NCI-H1694 treated with DMSO at 0.1 percent for 48 hours (cell line): ENCODE results near the gene MAPK7.
A peak's percentile ranks its signal among the peaks of the same experiment; 100 is the strongest.

Experiments
- DNase-seq: peaks from one replicate; lab custom pipeline; 2025; lab: John Stamatoyannopoulos, UW

Gene MAPK7

GRCh38 chr17:19401321-19402010 is 23.2 kb downstream of the MAPK7 start:
- DNase-seq, result no peak

DNA sequence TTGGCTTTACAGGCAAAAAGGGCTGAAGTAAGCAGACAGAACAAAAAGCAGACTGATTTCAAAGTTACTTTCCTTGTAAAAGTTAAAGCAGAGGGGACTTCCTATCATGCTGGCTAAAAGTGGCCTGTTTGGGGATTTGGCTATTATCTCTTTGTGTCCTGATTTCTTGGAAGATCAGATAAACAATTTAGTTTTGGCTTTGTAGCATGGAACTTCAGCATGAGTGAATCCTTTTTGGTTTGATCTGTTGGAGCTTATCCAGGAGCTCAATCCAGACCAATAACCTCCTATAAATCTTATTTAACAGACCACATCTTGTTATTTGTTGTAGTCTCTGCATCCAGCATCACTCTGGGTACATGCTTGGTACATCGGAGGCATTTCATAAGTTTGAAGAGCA is 23.9 kb downstream of the MAPK7 start:
- no peak for DNase-seq

DNA sequence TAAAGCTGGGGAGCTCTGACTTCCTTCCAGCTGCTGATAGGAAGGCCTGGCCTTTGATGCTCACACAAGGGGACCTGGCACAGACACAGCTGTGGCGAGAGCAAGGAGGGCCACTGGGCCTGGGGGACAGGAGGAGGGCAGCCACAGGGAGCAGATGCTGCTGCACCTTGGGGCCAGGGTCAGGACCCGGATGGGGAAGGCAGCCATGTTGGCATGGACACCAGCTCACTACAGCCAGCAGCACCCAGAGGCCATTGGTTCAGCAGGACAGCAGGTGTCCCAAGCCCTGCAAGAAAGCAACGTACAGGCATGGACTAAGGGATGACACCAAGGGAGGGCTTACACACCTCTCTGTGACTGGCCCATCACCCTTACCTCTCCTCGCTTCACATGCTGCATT is 24.7 kb downstream of the MAPK7 start:
- DNase-seq, result no peak

DNA sequence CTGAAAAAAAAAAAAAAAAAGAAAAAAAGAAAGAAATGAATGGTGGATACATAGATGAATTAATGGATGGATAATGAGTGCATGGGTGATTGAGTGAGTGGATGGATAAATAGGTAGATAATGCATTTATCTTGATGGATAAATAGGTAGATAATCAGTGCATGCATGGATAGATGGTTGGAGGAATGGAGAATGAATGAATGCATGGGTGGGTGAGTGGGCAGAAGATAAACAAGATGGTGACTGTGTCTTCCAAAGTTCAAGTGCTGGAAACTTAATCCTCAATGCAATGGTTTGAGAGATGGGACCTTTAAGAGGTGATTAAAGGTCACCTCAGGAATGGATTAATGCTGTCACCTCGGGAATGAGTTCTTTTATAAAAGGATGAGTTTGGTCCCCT is 26.0 kb downstream of the MAPK7 start:
- no peak for DNase-seq

GRCh38 chr17:19405114-19405513 is 26.8 kb downstream of the MAPK7 start:
- no peak for DNase-seq

DNA sequence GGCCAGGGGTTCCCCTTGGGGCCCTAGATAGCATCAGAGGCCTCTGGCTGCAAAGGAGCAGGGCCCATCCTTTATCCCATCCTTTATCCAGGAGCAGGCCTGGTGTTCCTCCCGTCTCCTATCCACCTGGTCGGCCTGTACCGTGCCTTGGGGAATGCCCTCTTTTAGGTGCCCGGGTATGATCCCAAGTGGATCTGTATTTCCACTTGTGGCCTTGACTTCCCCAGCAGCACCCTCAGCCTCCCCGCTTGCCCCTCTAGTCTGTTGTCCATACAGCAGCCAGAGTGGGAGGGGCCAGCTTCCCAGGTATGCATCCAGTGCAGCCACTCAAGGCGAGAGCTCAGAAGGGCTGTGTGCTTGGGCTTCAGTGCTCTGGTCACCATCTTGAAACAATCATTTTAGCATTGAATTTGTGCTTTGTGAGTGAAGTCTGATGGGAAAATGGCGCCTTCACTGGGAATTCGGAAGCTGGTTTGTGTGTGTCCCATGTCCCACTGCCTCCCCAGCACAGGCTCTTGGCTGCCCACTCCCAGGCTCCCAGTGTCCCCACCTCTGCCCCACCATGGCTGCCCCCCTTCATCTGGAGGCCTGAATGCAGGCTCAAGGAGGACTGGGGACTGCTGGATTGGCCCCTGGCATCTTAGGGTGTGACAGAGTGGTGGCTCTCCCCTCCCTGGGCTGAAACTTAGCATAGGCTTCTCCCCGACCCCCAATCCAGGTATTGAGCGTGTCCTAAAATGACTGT is 29.5 kb downstream of the MAPK7 start:
- DNase-seq, result no peak

DNA sequence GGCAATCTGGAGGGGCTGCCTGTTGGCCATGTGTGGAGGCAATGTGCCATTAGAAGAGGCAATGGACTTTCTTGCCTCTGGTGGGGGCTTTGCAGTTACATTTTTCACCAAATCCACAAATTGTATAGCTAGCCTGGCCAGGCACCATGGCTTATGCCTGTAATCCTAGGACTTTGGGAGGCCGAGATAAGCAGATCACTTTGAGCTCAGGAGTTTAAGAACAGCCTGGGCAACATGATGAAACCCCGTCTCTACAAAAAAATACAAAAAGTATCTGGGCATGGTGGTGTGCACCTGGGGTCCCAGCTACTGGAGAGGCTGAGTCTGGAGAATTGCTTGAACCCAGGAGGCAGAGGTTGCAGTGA is 30.0 kb downstream of the MAPK7 start:
- DNase-seq, result no peak

- no peak for DNase-seq
These were observed 30.8 kb downstream of the MAPK7 start for GRCh38 chr17:19409066-19409465.

DNA sequence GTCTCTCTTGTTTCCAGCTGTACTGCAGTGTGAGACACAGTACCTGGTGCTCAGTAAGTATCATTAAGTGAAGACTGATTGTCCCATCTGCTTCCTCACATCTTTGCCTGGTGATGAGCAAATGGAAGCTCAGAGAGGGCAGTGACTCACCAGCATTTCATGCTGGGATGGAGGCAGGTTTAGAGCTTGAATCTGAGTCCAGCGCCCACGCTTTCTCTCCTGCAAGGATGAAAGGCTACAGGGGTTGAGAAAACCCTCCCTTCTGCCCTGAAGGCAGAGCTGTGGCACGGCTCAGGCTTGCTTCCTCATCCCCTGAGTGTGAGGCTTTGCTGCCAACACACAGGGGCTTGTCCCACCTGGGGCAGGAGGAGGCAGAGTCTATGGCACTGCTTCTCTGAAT is 31.2 kb downstream of the MAPK7 start:
- no peak for DNase-seq

- no peak for DNase-seq
These were observed 31.8 kb downstream of the MAPK7 start for GRCh38 chr17:19410091-19410490.

GRCh38 chr17:19410875-19411620 is 32.8 kb downstream of the MAPK7 start, which contains the start of gene RNF112:
Gene RNF112, plus strand, starts transcription at chr17:19411232. Its CDS starts 177 bp downstream, at chr17:19411409.
- peak; percentile 53 for DNase-seq

DNA sequence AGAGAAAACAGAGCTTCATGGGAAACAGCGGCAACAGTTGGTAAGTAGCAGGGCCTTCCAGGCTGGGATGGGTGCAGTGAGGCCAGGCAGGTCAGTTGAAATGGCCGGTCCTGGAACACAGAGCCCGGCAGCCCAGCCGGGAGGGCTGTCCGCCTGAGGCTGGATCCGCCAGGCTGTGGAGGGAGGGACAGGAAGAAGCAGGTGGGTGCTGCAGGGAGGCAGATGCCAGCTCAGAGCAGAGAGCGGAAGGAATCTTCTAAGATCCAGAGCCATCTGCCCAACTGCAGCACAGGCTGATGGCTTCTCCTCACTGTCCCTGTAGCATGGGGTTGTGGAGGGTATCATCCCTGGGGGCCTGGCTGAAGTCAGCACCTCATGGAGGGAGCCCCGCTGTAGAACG is 33.3 kb downstream of the MAPK7 start:
- DNase-seq, result peak; percentile 61

- no peak for DNase-seq
These were observed 34.2 kb downstream of the MAPK7 start for GRCh38 chr17:19412510-19412909.

GRCh38 chr17:19412984-19413383 is 34.7 kb downstream of the MAPK7 start:
- no peak for DNase-seq

DNA sequence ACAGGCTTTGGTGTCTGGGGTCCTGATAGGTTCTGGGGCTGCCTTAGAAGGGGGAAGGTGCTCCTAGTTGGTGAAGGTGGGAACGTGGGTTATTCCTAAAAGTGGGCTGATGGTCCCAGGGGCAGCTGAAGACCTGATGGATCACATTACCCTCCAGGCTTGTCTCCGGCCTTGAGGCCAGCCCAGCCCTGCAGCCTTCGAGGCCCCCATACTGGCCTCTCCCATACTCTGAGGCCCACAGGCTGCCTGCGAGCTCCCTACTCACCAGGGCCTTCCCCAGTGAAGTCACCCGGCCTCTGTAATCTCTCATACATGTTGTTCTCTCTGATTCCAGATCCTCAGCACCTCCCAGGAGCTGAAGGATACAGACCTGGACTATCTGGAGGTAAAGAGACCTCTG is 35.5 kb downstream of the MAPK7 start:
- DNase-seq, result no peak

DNA sequence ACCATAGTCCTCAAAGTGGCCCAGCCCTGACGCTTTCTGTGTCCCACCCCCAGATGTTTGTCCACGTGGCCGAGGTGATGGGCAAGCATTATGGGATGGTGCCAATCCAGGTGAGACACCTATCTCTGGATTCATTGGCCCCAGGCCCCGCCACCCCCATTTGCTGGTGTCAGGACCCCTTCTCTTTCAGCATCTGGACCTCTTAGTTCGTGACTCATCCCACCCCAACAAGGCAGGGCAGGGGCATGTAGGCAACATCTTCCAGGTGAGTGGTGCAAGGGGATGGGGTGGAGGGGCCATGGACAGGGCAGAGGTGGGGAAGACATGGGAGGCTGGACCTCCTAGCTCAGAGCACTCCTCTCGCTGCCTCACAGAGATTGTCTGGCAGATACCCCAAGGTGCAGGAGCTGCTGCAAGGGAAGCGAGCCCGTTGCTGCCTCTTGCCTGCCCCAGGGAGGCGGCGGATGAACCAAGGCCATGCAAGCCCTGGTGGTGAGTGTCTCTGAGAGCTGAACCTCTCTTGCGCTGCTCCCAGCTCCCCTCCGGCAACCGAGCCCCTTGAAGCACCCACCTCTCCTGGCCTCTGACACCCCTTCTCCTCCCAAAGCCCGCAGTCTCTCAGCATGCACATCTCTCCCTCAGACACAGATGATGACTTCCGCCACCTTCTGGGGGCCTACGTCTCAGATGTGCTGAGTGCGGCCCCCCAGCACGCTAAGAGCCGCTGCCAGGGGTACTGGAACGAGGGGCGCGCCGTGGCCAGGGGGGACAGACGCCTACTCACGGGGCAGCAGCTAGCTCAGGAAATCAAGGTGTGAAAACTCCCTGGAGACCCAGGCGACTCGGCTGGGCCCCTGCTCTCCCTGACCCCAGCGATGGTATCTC is 36.3 kb downstream of the MAPK7 start:
- no peak for DNase-seq

DNA sequence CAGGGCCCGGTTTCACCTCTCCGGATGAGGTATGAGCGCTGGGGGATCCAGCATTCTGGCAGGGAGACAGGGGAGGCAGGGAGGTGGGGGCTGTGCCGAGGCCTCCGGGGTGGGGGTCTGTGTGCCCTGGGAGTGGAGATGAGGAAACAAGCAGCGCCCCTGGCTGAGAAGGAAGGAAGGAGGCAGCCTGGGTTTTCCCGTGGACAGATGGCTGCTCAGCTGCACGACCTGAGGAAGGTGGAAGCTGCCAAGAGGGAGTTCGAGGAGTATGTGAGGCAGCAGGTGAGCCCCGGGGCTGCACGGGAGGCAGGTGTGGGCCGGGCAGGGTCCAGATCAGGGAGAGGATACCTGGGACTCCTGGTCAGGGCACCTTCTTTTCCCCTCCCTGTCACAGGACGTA is 37.0 kb downstream of the MAPK7 start:
- DNase-seq, result no peak

DNA sequence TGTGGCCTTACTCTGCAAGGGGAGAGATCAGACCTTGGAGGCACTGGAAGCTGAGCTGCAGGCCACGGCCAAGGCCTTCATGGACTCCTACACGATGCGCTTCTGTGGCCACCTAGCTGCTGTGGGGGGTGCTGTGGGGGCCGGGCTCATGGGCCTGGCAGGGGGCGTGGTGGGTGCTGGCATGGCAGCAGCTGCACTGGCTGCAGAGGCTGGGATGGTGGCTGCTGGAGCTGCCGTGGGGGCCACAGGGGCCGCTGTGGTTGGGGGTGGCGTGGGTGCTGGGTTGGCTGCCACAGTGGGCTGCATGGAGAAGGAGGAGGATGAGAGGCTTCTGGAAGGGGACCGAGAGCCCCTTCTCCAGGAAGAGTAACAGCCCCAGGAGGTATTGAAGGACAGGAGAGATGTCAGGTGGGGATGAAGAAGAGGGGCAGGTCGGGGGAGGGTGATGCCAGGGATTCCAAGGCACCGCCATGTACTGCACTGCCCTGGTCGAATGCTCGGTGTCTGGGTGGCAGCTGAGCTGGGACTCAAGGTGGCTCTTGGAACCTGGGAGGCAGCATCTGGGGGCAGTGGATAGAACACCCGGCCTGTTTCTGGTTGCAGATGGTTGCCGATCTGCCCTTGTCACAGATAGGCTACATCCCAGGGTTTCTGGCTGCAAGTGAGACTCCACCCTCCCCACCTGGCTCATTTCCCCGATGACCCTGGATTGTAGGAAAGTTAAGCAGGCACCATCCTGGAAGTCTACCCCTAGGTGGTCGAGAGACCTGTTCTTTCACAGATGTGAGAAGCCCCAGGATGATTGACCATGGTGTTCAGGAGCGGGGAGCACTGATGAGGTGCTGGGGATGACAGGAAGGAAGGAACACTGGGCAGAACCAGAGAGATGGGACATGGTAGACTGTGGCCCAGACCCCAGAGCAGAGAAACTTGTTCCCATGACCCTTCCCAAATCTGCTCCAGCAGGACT is 37.8 kb downstream of the MAPK7 start:
- peak; percentile 19 for DNase-seq

- no peak for DNase-seq
These were observed 39.3 kb downstream of the MAPK7 start for GRCh38 chr17:19417611-19418010.

- DNase-seq, result no peak
These were observed 40.1 kb downstream of the MAPK7 start for GRCh38 chr17:19418251-19418992.
